Fibroblast of the conjunctiva (primary cell): ENCODE measurements around the gene SPOPL.
"Not testable (repeated sequence)": the region's sequence is repeated elsewhere in the genome, so short reads cannot be mapped to it uniquely, and the experiment has no call there.

Source experiments
- DNase-seq: peaks from one replicate; pipeline ENCODE4 v3.0.0-alpha.2; 2010; ENCODE audit warnings: low read depth

Gene SPOPL

DNA sequence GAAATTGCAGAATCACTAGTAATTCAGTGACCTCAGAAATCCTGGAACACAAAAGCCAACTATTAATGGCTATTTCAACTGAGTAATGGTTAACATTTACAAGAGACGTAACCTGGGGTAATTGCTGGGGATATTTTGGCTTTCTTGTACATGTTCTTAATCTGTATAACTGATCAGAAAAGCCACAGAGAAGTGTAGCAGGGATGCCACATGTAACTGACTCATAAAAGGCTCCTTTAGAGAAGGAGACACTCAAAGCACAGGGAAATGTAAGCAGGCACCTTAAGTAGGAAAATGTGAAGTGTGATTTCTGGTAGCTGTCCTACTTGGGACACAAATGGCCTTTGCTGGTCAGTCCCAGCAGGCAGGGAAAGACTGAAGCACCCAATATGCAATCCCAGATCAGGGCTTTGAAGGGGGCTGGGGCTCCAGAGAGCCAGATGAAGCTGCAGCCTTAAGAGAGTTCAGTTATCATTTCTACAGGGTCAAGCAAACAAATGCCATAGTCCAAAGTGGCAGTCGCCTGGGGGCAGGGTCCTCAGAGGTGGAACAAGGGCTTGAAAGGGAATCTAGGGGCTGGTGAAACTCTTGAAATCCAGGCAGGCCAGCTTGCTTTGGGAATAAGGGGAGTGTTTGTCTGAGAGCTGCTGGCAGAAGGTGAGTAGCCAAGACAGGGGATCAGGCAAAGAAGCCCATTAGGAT, 7.2 kb upstream of the SPOPL start:
- no peak for DNase-seq

DNA sequence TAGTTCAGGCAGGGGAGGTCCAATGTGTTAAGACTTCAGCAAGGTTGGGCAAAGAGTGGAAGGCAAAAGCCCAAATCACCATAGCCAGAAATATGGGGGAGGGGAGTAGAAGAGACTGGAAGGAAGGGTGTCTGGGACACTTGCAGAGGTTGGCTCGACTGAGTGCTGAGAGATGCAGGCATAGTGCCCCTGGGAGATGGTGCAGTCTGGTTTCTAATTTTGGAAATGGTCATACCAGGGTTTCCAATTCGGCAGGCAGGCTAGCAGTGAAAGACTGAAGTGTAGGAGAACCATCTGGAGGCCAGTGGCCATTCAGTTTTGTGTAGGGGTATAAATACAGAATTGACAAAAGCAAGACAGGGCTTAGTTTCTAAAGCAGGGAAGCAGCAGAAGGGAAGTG, 6.2 kb upstream of the SPOPL start:
- no peak for DNase-seq

DNA sequence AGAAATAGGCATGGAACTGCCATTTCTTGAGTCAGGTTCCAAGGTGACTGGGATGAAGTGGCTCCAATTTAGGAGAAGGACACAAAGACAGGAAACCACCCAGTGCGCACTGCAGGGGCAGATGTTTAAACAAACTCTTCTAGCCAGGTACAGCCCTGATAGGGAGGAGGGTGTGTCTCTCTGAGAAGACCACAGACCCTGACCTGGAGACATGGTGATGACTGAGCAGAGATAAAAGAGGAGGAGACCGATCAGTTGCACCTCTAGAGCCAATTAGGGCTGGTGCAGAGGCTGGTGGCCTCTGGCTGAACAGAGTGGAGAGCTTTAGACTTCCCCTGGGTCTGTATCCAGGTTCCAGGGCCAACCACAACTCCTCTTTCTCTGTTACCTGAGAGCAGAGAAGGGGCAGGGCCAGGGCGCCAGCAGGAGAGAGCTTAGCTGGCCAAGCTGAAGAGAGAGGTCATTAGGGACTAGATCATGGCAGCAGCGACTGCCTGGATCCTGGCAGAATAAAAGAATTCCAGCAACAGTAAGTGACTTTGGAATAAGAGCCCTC, 5.4 kb upstream of the SPOPL start:
- no peak for DNase-seq

DNA sequence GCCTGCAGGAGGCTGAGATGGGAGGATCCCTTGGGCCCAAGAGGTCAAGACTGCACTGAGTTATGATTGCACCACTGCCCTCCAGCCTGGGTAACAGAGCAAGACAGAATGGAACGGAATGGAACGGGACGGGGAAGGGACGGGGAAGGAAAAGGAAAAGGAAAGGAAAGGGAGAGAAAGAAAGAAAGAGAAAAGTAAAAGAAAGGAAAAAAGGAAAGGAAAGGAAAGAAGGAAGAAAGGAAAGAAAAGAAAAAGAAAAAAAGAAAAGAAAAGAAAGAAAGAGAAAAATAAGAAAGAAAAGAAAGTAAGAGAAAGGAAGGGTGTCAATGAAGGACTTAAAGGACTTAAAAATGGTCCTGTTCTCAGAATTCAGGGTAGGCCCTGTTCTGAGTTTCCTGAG, 4.3 kb upstream of the SPOPL start:
- no peak for DNase-seq

DNA sequence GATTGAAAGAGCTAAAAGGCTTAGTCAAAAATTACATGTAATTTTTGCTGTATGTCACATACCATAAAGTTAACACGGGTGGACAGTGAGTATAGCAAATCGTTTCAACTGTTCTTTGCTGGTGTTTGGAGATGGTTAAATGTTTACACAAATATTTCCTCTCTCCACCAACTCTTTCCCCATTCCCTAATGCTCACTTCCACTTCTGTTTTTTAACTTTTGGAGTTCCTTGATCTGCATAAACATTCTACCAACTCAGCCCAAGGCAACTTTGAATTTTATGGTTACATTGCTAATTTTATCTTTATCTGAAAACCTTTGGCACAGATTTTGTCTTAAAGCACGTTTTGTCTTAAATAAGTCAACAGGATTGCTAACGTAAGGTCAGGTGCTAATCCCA, 1.9 kb upstream of the SPOPL start:
- DNase-seq, result no peak

DNA sequence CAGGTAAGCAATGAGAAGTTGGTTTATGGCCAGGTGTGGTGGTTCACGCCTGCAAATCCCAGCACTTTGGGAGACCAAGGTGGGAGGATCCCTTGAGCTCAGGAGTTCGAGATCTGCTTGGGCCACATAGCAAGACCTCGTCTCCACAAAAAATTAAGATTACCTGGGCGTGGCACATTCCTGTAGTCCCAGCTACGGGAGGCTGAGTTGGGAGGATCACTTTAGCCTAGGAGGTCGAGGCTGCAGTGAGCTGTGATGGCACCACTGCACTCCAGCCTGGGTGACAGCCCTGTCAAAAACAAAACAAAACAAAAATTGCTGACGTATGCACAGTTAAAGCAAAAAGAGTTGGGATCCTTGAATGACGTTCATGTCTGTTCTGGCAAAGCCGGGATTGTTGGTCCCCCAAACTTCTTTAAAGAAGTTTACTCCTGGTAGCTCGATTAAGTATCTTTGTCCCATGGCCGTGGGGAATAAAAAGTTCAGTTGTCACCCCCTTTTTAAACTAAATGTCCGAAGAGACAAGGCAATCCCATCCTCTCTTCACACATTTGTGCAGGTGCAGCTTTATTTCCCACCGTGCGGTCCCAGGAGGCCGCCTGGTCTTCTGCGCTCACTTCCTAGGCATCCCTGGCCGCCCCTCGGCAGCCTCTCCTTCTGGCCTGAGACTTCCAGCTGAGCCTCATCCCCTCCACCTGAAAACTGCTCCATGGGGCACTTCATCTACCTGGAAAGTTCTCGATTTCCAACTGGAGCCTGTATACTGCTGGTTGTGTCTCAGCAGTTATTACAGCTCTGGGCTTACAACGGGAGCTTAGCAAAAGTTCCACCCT, 762 bp upstream of the SPOPL start:
- peak; percentile 3 for DNase-seq

DNA sequence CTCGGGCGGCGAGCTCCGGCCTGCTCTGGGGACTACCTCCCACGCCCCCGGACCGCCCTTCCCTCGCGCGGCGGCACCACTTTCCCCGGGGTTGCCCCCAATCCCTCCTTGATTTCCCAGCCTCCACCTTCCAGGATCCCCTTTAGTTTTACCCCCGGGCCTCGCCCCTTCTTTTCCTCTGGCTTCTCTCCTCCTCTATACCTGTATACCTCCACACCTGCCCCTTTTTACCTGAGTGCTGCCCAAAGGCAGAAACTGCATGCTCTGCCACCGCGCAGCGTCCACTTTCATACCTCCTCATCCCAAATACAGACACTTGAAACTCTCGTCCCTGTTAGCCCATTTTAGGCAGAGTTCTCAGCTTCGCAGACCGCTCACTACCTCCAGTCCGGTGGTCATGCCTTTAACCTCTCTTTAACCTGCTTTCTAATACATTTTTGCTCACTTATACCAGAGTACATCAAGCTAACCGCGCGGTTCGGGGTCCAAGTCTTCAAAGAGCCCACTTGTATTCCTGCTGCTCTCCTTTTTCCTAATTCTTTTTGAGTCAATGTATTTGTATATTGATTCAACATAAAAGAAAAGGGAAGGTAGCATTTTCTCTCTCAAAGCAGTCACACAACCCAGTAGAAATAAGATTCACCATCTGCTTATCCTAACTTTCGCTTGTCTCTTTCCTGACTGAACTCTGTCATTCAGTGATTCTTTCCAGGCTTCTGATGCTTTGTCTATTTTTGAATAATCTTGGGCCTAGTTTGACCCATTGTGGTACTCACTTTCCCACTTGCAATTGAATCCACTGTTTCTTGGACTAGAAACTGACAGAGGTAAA, 901 bp downstream of the SPOPL start:
- no peak for DNase-seq

DNA sequence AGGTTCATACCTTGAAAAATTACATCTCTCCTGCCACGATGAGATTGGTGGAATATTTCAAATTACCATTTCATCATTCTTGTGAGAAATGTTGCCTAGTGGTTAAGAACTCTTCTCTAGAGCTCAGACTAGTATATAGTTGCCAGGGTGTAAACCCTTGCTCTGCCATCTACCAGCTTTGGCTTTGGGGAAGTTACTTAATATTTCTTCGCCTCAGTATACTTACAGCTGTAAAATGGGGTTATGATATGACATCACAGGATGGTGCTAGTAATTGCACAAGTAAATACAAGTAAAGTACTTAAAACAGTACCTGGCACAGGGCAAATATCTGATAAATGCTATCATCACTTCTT, 1.5 kb downstream of the SPOPL start:
- no peak for DNase-seq

DNA sequence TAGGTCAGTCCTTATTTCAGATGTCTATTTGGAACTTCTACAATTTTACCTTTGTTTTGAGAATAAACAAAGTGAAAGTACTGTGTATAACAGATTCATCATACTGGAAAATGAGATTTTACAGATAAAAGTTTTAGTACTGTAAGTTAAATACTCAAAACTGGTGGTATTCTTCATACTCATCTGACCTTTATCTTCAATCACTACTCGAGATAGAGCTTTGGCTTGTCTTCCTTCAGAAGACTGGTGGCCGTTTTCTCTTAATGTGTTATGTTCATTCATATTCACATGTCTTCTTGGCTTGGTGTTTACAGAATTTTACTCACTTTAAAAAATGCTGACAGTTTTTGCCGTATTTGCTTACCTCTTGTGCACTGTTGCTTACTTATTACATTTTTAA, 2.1 kb downstream of the SPOPL start:
- no peak for DNase-seq

DNA sequence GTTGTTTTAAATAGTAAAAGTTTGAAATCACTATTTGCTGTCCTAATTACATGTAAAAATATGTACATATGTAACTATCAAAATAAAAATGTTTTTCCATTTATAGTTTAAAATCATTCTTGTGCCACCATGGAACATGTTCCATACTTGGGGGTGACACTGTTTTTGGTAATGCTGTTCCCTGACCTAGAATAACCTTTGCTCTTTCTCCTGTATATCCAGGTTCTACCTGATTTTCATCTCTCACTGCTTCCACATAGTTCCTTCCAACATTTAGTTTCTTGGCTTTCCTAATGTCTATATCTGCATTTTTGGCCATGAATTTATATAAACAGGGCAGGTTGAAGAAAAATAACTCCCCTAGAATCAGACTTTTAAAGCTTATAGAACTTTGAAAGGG, 2.5 kb downstream of the SPOPL start:
- DNase-seq, result no peak

DNA sequence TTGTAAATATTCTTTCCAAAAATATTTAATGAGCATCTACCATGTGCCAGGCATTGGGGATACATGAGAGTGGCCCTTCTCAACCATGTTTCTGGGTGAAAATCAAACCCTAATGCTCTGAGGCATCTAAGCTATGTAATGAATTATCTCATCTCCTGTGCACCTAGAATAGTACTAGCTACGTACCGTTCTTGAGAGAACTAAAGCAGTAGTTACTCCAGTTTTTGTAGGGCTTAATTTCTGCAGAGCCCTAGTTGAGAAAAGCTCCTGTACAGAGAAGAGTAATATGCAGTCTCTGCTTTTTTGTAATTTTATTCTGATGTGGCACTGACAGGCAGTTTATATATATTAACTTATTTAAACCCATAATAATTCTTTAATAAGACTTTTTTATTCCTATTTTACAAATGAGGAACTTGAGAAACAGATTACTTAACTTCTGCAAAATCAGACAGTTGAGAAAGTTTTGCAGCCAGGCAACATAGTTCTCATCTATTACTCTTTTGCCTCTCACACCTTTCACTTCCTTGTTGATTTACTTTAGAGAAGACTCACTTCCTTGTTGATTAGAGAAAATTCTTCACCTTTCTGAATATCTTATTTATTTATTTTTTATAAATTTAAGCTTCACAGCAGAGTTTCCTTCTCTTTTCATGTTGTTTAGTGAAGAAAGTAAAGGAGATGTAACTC, 3.1 kb downstream of the SPOPL start:
- no peak for DNase-seq

DNA sequence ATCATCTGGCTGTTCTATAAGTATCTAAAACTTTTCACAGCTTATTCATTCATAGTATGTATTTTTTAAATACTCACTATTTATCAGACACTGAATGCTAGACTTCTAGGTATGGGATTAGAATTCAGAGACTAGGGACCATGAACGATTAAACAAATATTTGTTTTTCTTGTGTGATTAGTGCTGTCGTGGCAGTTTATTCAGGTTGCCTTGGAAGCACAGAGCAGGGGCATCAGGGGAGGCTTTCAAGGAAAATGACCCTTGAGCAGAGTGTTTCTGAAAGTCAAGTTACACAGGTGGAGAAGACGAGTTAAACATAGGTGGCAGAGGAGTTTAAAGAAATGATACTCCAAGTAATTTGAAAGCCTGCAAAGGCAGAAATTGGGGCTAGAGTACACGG, 5.7 kb downstream of the SPOPL start:
- DNase-seq, result no peak

DNA sequence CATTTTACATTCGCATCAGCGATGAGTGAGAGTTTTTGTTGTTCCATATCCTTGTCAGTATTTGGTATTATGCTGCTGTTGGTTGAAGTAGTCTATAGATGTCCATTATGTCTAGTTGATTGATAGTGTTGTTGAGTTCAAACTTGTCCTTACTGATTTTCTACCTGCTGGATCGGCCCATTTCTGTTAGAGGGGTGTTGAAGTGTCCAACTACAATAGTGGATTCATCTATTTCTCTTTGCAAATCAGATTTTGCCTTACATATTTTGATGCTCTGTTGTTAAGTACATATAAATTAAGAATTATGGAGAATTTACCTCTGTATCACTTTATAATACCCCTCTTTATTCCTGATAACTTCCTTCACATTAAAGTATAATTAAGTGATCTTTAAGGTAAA, 8.7 kb downstream of the SPOPL start:
- no peak for DNase-seq

DNA sequence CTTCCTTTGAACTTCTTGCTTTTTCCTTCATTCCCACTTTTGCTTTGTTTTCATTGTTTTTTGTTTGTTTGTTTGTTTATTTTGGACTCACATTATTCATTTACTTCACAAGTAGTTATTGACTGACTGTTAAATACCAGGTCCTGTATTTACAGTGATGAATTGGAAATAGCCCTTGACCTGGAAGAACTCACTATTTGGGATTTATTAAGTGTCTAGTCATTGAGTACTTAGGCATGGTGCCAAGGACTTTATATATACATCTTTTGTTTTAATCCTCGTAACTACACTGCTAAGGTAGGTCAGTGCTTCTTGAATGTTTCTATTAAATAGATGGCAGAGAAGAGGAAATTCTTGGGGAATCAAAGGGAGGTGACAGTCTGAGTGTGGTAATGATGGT, 11.1 kb downstream of the SPOPL start:
- no peak for DNase-seq

DNA sequence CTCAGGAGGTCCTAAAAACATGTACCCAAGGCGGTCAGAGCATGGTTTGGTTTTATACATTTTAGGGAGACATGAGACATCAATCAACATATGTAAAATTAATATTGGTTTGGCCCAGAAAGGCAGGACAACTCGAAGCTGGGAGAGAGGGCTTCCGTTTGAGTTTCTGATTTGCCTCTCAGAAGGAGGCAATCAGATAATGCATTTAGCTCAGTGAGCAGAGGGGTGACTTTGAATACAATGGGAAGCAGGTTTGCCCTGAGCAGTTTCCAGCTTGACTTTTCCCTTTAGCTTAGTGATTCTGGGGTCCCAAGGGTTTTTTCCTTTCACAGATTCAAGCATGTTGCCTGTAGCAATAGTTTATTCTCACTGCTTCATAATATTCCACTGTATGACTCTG, 12.6 kb downstream of the SPOPL start:
- DNase-seq, result no peak

DNA sequence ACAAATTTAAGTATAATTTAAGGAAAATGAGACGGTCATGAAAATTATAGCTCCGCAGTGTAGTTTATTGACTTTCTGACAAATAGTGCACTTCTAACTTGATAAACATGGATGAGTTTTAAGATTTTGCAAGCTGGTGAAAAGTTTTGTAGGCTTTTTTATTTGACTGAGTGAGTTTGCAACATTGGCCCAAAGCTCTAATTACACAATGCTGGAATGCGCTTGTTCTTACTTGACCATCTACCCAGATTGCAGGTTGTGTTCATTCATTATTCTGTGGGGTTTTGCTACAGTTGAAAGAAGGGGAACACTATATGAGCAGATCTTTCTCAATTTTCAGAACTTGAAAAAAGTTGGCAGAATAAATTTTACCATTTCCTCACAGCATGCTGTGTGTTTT, 13.5 kb downstream of the SPOPL start:
- no peak for DNase-seq

DNA sequence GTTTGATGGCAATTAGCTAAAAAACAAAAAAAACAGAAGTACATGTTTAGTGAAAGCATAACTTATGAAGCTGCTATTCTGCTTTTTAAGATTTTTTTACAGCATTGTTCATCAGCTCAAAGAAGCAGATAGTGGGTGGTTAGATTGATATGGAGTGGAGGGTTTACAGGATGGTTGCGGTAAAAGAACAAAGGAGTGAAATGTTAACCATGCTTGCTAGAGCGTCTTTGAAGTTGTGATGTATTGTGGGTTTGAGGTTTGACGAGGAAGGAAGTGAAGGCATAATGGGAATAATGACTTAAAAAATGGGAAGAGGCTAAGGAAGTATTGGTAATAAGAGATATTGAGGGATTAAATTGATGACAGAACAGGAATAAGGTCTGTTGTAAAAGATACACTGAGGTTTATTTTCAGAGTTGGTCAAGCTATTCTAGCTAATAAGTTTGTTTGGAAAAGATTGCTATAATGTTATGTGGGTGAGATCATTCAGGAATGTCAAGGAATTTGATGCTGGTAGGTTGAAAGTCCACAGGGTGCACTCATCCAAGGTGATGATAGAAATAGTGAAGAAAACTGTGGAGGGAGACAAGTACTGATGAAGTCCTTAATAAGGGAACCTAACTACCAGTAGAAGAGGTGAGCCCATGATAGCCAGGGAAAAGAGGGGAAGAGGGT, 14.6 kb downstream of the SPOPL start:
- DNase-seq, result no peak

DNA sequence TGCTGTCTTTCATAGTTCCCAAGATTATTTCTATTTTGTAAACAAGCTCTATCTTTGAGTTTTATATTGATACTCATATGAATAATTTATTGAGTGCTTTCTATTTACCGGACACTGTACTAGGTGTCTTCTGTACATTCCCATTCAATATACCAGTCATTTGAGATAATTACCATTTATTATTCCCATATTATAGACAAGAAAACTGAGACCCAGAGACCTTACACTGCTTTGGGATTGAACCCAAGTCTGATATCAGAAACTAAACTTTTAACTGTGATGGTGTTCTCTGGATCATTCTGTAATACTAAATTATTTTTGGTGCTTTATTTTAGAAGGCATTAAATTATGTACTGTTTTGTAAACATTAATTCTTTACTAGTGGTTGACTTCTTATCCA, 17.3 kb downstream of the SPOPL start:
- DNase-seq, result no peak

DNA sequence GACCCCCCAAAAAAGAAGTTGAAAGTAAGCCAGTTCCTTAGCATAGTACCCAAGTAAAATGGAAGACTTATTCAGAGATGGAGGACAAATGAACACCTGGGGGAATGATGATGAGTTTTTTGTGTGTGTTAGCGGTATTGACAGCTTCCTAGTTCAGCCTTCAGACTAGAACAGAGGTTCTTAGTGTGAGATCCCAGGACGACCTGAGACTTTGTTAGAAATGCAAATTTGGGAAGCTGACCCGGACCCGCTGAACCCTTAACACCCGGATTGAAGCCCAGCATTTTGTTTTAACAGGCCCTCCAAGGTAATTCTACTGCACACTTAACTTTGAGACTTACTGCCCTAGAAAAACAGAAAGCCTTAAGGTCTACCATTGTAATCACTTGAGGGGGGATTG, 20.3 kb downstream of the SPOPL start:
- DNase-seq, result no peak

DNA sequence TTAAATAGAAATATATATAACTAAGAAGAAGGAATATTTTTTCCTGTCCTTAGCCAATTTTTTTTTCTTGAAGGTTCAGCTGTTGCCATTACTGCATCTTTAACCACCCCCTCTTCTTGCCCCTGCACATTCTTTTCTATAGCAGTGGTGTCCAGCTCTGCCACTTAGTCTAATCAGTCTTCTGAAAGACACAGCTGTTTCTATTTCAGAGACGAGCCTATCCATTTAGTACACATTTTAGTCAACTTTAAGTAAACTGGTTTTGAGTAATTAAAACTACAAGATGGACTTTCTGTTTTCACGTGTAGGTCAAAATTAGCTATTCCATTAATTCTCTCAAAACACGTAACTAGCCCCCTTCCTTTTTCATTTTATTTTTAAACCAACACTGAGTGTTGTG, 21.0 kb downstream of the SPOPL start:
- no peak for DNase-seq

DNA sequence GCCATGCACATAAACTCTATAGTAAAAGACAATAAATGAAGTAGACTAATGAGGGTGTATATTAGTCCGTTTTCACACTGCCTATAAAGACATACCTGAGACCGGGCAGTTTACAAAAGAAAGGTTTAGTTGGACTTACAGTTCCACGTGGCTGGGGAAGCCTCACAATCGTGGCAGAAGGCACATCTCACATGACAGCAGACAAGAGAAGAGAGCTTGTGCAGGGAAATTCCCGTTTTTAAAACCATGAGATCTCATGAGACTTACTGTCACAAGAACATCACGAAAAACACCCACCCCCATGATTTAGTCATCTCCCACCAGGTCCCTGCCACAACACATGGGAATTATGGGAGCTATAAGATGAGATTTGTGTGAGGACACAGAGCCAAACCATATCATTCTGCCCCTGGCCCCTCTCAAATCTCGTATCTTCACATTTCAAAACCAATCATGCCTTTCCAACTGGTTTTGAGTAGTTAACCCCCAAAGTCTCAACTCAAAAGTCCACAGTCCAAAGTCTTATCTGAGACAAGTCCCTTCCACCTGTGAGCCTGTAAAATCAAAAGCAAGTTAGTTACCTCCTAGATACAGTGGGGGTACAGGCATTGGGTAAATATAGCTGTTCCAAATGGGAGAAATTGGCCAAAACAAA, 21.6 kb downstream of the SPOPL start:
- DNase-seq, result not testable (repeated sequence)
